ENCODE measurements around the gene CIDEB.

Gene CIDEB

GRCh38 chr14:24266344-24267244, 41.2 kb downstream of the CIDEB start:
- no peak for DNase-seq

GRCh38 chr14:24264298-24264697, 43.5 kb downstream of the CIDEB start:
- no peak for DNase-seq

- no peak for DNase-seq
These were observed 43.9 kb downstream of the CIDEB start for GRCh38 chr14:24263848-24264247.

GRCh38 chr14:24262821-24263733, 44.7 kb downstream of the CIDEB start, which contains the start of gene TGM1:
TSS of gene TGM1 (minus strand) at chr14:24263177. CDS start at chr14:24262352, 825 bp downstream.
- DNase-seq, result no peak

GRCh38 chr14:24261969-24262327, 45.8 kb downstream of the CIDEB start:
- DNase-seq, result no peak

- no peak for DNase-seq
These were observed 46.4 kb downstream of the CIDEB start for GRCh38 chr14:24261256-24261968.

GRCh38 chr14:24260780-24261157, 47.0 kb downstream of the CIDEB start:
- no peak for DNase-seq

- DNase-seq, result no peak
These were observed 47.6 kb downstream of the CIDEB start for GRCh38 chr14:24260026-24260779.

GRCh38 chr14:24259282-24260025, 48.3 kb downstream of the CIDEB start:
- DNase-seq, result no peak

- DNase-seq, result no peak
These were observed 49.1 kb downstream of the CIDEB start for GRCh38 chr14:24258548-24259265.

GRCh38 chr14:24258119-24258518, 49.7 kb downstream of the CIDEB start:
- DNase-seq, result no peak

- DNase-seq, result no peak
These were observed 50.8 kb downstream of the CIDEB start for GRCh38 chr14:24256960-24257359.

- no peak for DNase-seq
These were observed 51.7 kb downstream of the CIDEB start for GRCh38 chr14:24255931-24256711.

GRCh38 chr14:24255438-24255837, 52.3 kb downstream of the CIDEB start:
- DNase-seq, result no peak

Data from NCI-H187 (cell line).